CD4-positive, alpha-beta memory T cell (primary cell): Measurements from ENCODE around the gene SORCS2. TPM values are rescaled to one million over a fixed set of nuclear protein-coding genes. Genes with fewer than 3 reads are reported as not detected.

Experiments
- CTCF ChIA-PET: fragments of 350-600 bp; sonication (Branson Sonifier 250); formaldehyde crosslinking; loops from one replicate; lab custom pipeline; 2021; ENCODE audit warnings: inconsistent platforms; ENCODE audit not compliant: partially characterized antibody; lab: Charles Lee
- POLR2A ChIA-PET: fragments of 350-600 bp; sonication (Branson Sonifier 250); formaldehyde crosslinking; loops from one replicate; lab custom pipeline; 2021; ENCODE audit not compliant: partially characterized antibody; lab: Charles Lee
- DNase-seq, 5 donors: peaks; one replicate each; pipeline versions ENCODE4 v3.0.0 to v3.0.0-alpha.2; 2020 to 2022; ENCODE audit warnings: mixed read lengths in 1 of 5
- H3K27ac ChIP-seq: one replicate; pipeline ENCODE4 v1.7.0; 2013; ENCODE audit warnings: low read depth, low read length
- H3K27me3 ChIP-seq: 2 replicates; pipeline ENCODE4 v1.7.0; 2013; ENCODE audit warnings: mild to moderate bottlenecking, low read length, moderate library complexity; ENCODE audit not compliant: insufficient read depth
- H3K36me3 ChIP-seq: 2 replicates; pipeline ENCODE4 v1.7.0; 2013; ENCODE audit warnings: mild to moderate bottlenecking, low read length, moderate library complexity; ENCODE audit not compliant: insufficient read depth
- H3K4me1 ChIP-seq: 2 replicates; pipeline ENCODE4 v1.7.0; 2013; ENCODE audit warnings: mild to moderate bottlenecking, low read length, moderate library complexity; ENCODE audit not compliant: insufficient read depth
- H3K4me3 ChIP-seq, 2 donors: one replicate each; pipeline ENCODE4 v1.7.0; 2013; ENCODE audit warnings: low read length in 2 of 2, mild to moderate bottlenecking in 1 of 2
- H3K9me3 ChIP-seq, 2 donors: one replicate each; pipeline ENCODE4 v1.7.0; 2013; ENCODE audit warnings: low read length in 2 of 2, control low read depth in 1 of 2; ENCODE audit not compliant: control insufficient read depth in 1 of 2
- H3K27ac Mint-ChIP-seq, 7 donors: one replicate each; pipeline ENCODE4 v1.8.0; 2020 to 2021; ENCODE audit warnings: mixed read lengths in 7 of 7, mild to moderate bottlenecking in 6 of 7, inconsistent platforms in 3 of 7, moderate library complexity in 3 of 7
- H3K27me3 Mint-ChIP-seq, 2 donors: one replicate each; pipeline ENCODE4 v1.8.0; 2020 to 2021; ENCODE audit warnings: mixed read lengths in 2 of 2
- H3K36me3 Mint-ChIP-seq, 2 donors: one replicate each; pipeline ENCODE4 v1.8.0; 2020 to 2021; ENCODE audit warnings: mixed read lengths in 2 of 2, inconsistent platforms in 1 of 2, mild to moderate bottlenecking in 1 of 2
- H3K4me1 Mint-ChIP-seq, 4 donors: one replicate each; pipeline ENCODE4 v1.8.0; 2020 to 2021; ENCODE audit warnings: mixed read lengths in 4 of 4, mild to moderate bottlenecking in 1 of 4
- H3K4me3 Mint-ChIP-seq, 8 donors: one replicate each; pipeline ENCODE4 v1.8.0; 2020 to 2021; ENCODE audit warnings: mixed read lengths in 8 of 8, mild to moderate bottlenecking in 7 of 8, moderate library complexity in 6 of 8, inconsistent platforms in 3 of 8
- H3K9me3 Mint-ChIP-seq, 8 donors: one replicate each; pipeline ENCODE4 v1.8.0; 2020 to 2021; ENCODE audit warnings: mixed read lengths in 8 of 8, mild to moderate bottlenecking in 5 of 8, inconsistent platforms in 3 of 8, moderate library complexity in 1 of 8
- intact Hi-C: fragments of 100-400 bp; cut with micrococcal nuclease; formaldehyde crosslinking; loops from one replicate; pipeline ENCODE4 v1.15.1; 2023
- polyA plus RNA-seq, 2 donors: library from polyadenylated mRNA; unstranded; fragments of 300-500 nt; fragmentation: Illumina TruSeq; gene quantifications; one replicate each; pipeline ENCODE4 v1.2.3, GENCODE V29; 2021
- total RNA-seq, 2 experiments: library from RNA; stranded (reverse); gene quantifications; one replicate each; pipeline ENCODE4 v1.2.3, GENCODE V29; 2021

Gene SORCS2
- total and polyA plus RNA-seq, 4 experiments from 2014 or later: not detected

GRCh38 chr4:7632971-7633370 lies 440.6 kb downstream of the SORCS2 start:
- no peaks in the 10 kb centered on the region for H3K9me3 Mint-ChIP-seq
- no peak overlapping the region for H3K27ac Mint-ChIP-seq
- Histone ChIP-seq H3K27ac (no peak overlapping the region), H3K27me3 (no peaks in the 10 kb centered on the region), H3K9me3 (no peaks in the 10 kb centered on the region), H3K4me3 (no peak overlapping the region), H3K4me1 (no peaks in the 10 kb centered on the region), H3K36me3 (no peaks in the 10 kb centered on the region)
- no peak for DNase-seq
- no peaks in the 10 kb centered on the region for H3K36me3 Mint-ChIP-seq
- no peak overlapping the region for H3K4me3 Mint-ChIP-seq
- H3K27me3 Mint-ChIP-seq: peaks cover 5 to 15% of the 10 kb centered on the region in 2 donors
- H3K4me1 Mint-ChIP-seq: peaks cover 3 to 11% (median 8%) of the 10 kb centered on the region in 4 donors
- POLR2A ChIA-PET: no interaction called here
- CTCF ChIA-PET: no interaction called here
- intact Hi-C loops: no loop called here

- ChIA-PET POLR2A (no interaction called here), CTCF (no interaction called here)
- Mint-ChIP-seq H3K36me3 (no peaks in the 10 kb centered on the region), H3K9me3 (no peaks in the 10 kb centered on the region), H3K27ac (no peak overlapping the region), H3K27me3 (peaks cover 2 to 15% of the 10 kb centered on the region in 2 donors), H3K4me1 (peaks cover 3 to 11% (median 8%) of the 10 kb centered on the region in 4 donors), H3K4me3 (no peak overlapping the region)
- DNase-seq: no peak
- H3K36me3 ChIP-seq: no peaks in the 10 kb centered on the region
- intact Hi-C loops: no loop called here
- no peaks in the 10 kb centered on the region for H3K4me1 ChIP-seq
- no peak overlapping the region for H3K4me3 ChIP-seq
- no peaks in the 10 kb centered on the region for H3K9me3 ChIP-seq
- H3K27ac ChIP-seq: no peak overlapping the region
- no peaks in the 10 kb centered on the region for H3K27me3 ChIP-seq
Observed at GRCh38 chr4:7634661-7635251, 442.4 kb downstream of the SORCS2 start.

GRCh38 chr4:7635445-7636239 lies 443.3 kb downstream of the SORCS2 start:
- H3K36me3 Mint-ChIP-seq: no peaks in the 10 kb centered on the region
- no peak overlapping the region for H3K27ac ChIP-seq
- intact Hi-C loops: no loop called here
- DNase-seq: no peak
- H3K4me1 Mint-ChIP-seq: peaks cover 3 to 11% (median 8%) of the 10 kb centered on the region in 4 donors
- ChIA-PET CTCF (no interaction called here), POLR2A (no interaction called here)
- no peak overlapping the region for H3K4me3 Mint-ChIP-seq
- no peaks in the 10 kb centered on the region for H3K9me3 Mint-ChIP-seq
- H3K27me3 ChIP-seq: no peaks in the 10 kb centered on the region
- peaks cover 2 to 15% of the 10 kb centered on the region in 2 donors for H3K27me3 Mint-ChIP-seq
- no peaks in the 10 kb centered on the region for H3K9me3 ChIP-seq
- no peaks in the 10 kb centered on the region for H3K36me3 ChIP-seq
- H3K4me3 ChIP-seq: no peak overlapping the region
- H3K27ac Mint-ChIP-seq: no peak overlapping the region
- H3K4me1 ChIP-seq: no peaks in the 10 kb centered on the region

- intact Hi-C loops: no loop called here
- Histone ChIP-seq H3K27ac (no peak overlapping the region), H3K4me3 (no peak overlapping the region), H3K4me1 (no peaks in the 10 kb centered on the region), H3K27me3 (no peaks in the 10 kb centered on the region), H3K36me3 (no peaks in the 10 kb centered on the region), H3K9me3 (no peaks in the 10 kb centered on the region)
- peaks cover 3 to 11% (median 8%) of the 10 kb centered on the region in 4 donors for H3K4me1 Mint-ChIP-seq
- H3K4me3 Mint-ChIP-seq: no peak overlapping the region
- POLR2A ChIA-PET: no interaction called here
- CTCF ChIA-PET: no interaction called here
- no peak for DNase-seq
- H3K36me3 Mint-ChIP-seq: no peaks in the 10 kb centered on the region
- H3K27me3 Mint-ChIP-seq: peaks cover 0 to 11% of the 10 kb centered on the region in 2 donors
- H3K27ac Mint-ChIP-seq: no peak overlapping the region
- no peaks in the 10 kb centered on the region for H3K9me3 Mint-ChIP-seq
Observed at GRCh38 chr4:7636240-7636508, 443.8 kb downstream of the SORCS2 start.

GRCh38 chr4:7637139-7637538 lies 444.8 kb downstream of the SORCS2 start:
- no peaks in the 10 kb centered on the region for H3K9me3 ChIP-seq
- Mint-ChIP-seq H3K27me3 (peaks cover 0 to 9% of the 10 kb centered on the region in 2 donors), H3K36me3 (no peaks in the 10 kb centered on the region), H3K4me3 (no peak overlapping the region), H3K27ac (no peak overlapping the region), H3K9me3 (no peaks in the 10 kb centered on the region), H3K4me1 (peaks cover 3 to 11% (median 8%) of the 10 kb centered on the region in 4 donors)
- no peak overlapping the region for H3K27ac ChIP-seq
- H3K36me3 ChIP-seq: no peaks in the 10 kb centered on the region
- intact Hi-C loops: no loop called here
- H3K27me3 ChIP-seq: no peaks in the 10 kb centered on the region
- H3K4me1 ChIP-seq: no peaks in the 10 kb centered on the region
- no peak overlapping the region for H3K4me3 ChIP-seq
- no peak for DNase-seq
- POLR2A ChIA-PET: no interaction called here
- CTCF ChIA-PET: no interaction called here

- Mint-ChIP-seq H3K4me1 (peaks cover 3 to 11% (median 8%) of the 10 kb centered on the region in 4 donors), H3K27ac (no peak overlapping the region), H3K4me3 (no peak overlapping the region), H3K36me3 (no peaks in the 10 kb centered on the region), H3K27me3 (peaks cover 1 to 5% of the 10 kb centered on the region in 2 donors), H3K9me3 (no peaks in the 10 kb centered on the region)
- Histone ChIP-seq H3K9me3 (no peaks in the 10 kb centered on the region), H3K27me3 (no peaks in the 10 kb centered on the region), H3K4me3 (no peak overlapping the region), H3K4me1 (no peaks in the 10 kb centered on the region), H3K27ac (no peak overlapping the region), H3K36me3 (no peaks in the 10 kb centered on the region)
- POLR2A ChIA-PET: no interaction called here
- CTCF ChIA-PET: no interaction called here
- no peak for DNase-seq
- intact Hi-C loops: no loop called here
Observed at GRCh38 chr4:7637971-7638370, 445.6 kb downstream of the SORCS2 start.

GRCh38 chr4:7638489-7638888 lies 446.2 kb downstream of the SORCS2 start:
- no peaks in the 10 kb centered on the region for H3K27me3 ChIP-seq
- intact Hi-C loops: no loop called here
- Mint-ChIP-seq H3K9me3 (no peaks in the 10 kb centered on the region), H3K36me3 (no peaks in the 10 kb centered on the region), H3K27me3 (peaks cover 2 to 3% of the 10 kb centered on the region in 2 donors), H3K27ac (no peak overlapping the region), H3K4me1 (peaks cover 3 to 11% (median 8%) of the 10 kb centered on the region in 4 donors), H3K4me3 (no peak overlapping the region)
- no peak overlapping the region for H3K4me3 ChIP-seq
- no peak for DNase-seq
- H3K36me3 ChIP-seq: no peaks in the 10 kb centered on the region
- ChIA-PET POLR2A (no interaction called here), CTCF (no interaction called here)
- no peak overlapping the region for H3K27ac ChIP-seq
- H3K4me1 ChIP-seq: no peaks in the 10 kb centered on the region
- no peaks in the 10 kb centered on the region for H3K9me3 ChIP-seq
